ENCODE measurements around the gene FHOD3. TPM values are rescaled to one million over a fixed set of nuclear protein-coding genes. Genes with fewer than 3 reads are reported as not detected.
"Not testable (repeated sequence)": the region's sequence is repeated elsewhere in the genome, so short reads cannot be mapped to it uniquely, and the experiment has no call there.

Gene FHOD3
- total RNA-seq, 4 donors from 2014 or later, result 24.1 to 51.4 (median 33.8) TPM

DNA sequence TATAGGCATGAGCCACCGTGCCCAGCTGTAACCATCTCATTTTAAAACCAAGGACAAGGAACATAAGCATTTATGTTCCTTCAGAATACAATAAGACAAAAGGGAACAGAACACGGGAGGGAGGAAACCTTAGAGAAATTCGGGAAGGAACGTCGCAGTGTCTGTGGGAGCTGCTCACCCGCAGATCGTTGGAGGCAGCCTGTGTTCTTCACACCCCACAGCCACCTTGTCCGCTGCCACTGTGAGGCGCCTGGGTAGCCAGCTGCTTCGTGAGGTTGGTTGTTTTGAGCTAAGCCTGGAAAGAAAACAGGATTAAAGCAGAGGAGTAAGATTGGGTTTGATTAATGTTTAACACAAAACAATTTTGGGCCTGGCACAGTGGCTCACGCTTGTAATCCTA, 250.0 kb downstream of the FHOD3 start:
- DNase-seq (ENCODE audit: extremely low spot score), result peak; percentile 84
- Histone ChIP-seq H3K27ac (replicated peaks in 1 of 4) (no peak overlapping the region), H3K27me3 (no peaks in the 10 kb centered on the region), H3K36me3 (no peaks in the 10 kb centered on the region), H3K4me3 (no peak overlapping the region), H3K9me3 (no peaks in the 10 kb centered on the region), H3K4me1 (peaks cover 12 to 34% (median 27%) of the 10 kb centered on the region in 4 donors)
- intact Hi-C loops (cut with DNase I), result no loop called here
- TF ChIP-seq POLR2AphosphoS5 (IDR thresholded peaks at IDR 0.05) (no peak), POLR2A (IDR thresholded peaks at IDR 0.05; ENCODE audit: low read depth) (no peak)
- TF ChIP-seq, protein P1, sequence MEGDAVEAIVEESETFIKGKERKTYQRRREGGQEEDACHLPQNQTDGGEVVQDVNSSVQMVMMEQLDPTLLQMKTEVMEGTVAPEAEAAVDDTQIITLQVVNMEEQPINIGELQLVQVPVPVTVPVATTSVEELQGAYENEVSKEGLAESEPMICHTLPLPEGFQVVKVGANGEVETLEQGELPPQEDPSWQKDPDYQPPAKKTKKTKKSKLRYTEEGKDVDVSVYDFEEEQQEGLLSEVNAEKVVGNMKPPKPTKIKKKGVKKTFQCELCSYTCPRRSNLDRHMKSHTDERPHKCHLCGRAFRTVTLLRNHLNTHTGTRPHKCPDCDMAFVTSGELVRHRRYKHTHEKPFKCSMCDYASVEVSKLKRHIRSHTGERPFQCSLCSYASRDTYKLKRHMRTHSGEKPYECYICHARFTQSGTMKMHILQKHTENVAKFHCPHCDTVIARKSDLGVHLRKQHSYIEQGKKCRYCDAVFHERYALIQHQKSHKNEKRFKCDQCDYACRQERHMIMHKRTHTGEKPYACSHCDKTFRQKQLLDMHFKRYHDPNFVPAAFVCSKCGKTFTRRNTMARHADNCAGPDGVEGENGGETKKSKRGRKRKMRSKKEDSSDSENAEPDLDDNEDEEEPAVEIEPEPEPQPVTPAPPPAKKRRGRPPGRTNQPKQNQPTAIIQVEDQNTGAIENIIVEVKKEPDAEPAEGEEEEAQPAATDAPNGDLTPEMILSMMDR (IDR thresholded peaks at IDR 0.05), result no peak
- WGBS, result 92% methylated on average over 11 of the region's 11 CpGs

DNA sequence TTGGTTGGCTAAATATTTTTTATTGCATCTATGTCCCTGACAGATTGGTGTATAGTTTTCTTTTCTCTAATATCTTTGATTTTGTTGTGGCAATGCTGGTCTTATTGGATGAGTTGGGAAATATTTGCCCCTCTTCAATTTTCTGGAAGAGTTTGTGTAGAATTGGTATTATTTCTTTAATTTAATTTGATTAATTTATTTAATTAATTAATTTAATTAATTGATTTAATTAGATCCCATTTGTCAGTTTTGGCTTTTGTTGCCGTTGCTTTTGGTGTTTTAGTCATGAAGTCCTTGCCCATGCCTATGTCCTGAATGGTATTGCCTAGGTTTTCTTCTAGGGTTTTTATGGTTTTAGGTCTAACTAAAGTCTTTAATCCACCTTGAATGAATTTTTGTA, 253.8 kb downstream of the FHOD3 start:
- DNase-seq (ENCODE audit: extremely low spot score); intact Hi-C loops (cut with DNase I); H3K27me3 ChIP-seq; H3K4me3 ChIP-seq; H3K36me3 ChIP-seq; H3K4me1 ChIP-seq; H3K9me3 ChIP-seq; H3K27ac ChIP-seq (replicated peaks in 1 of 4): not testable (repeated sequence)
- WGBS, result 96% methylated on average over 1 of the region's 1 CpG

DNA sequence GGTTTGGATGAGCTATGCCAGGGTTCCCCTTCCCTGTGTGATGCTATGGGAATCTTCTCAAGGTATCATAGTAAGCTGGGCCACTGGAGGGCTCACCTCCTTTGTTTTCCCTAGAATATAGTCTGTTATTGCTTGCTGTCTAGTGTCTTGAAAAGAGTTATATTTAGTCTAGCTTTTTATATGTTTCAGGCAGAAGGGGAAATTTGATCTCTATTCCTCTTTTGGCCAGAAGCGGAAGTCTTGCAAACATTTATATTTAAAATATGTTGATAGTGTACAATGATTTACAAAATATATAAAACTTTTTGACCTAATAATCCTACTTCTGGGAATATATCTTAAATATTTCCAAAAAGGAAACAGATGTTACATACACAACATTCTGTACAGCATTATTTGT, 260.7 kb downstream of the FHOD3 start:
- H3K9me3 ChIP-seq, result no peaks in the 10 kb centered on the region
- no peak overlapping the region for H3K4me3 ChIP-seq
- 83% methylated on average over 1 of the region's 1 CpG for WGBS
- TF ChIP-seq POLR2AphosphoS5 (IDR thresholded peaks at IDR 0.05), result no peak
- TF ChIP-seq POLR2A (IDR thresholded peaks at IDR 0.05; ENCODE audit: low read depth), result no peak
- TF ChIP-seq EP300 (IDR thresholded peaks at IDR 0.05), result no peak
- TF ChIP-seq, protein P1 (IDR thresholded peaks at IDR 0.05), result no peak
- no peaks in the 10 kb centered on the region for H3K36me3 ChIP-seq
- intact Hi-C loops (cut with DNase I), result no loop called here
- H3K4me1 ChIP-seq, result peaks cover 0 to 4% (median 0%) of the 10 kb centered on the region in 4 donors
- H3K27me3 ChIP-seq, result no peaks in the 10 kb centered on the region
- no peak for DNase-seq (ENCODE audit: extremely low spot score)
- H3K27ac ChIP-seq (replicated peaks in 1 of 4), result no peak overlapping the region

DNA sequence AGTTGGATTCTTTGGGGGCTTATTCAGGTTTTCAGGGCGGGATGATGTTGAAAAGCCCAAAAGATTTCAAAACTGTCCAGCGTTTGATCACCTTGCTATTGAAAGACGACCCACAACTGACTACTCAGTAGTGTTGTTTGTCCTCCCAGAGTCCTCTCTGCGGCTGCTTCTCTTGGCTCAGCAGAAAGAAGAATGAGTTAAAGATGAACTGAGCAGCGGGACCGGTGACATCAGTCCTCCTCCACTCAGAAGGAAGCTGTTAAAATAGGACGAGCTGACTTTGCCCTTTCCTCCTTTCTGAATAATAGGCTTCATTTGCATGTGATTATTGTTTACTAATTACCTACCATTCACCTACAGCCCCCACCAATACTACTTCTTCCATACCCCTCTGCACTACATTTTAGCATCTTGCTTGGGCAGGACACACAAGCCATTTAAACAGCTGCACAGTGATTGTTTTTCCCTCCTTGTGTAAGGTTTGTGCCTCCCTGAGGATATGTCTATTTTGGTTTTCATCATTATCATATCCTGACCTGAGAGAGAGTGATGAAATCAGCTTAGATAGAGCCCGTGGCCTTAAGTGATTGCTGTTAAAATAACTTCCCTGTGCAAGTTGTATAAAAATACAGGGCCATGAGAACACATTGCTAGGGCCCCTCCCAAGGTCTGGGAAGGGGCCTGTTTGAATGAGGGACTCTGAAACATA, 261.8 kb downstream of the FHOD3 start:
- H3K27me3 ChIP-seq, result no peaks in the 10 kb centered on the region
- no peak overlapping the region for H3K27ac ChIP-seq (replicated peaks in 1 of 4)
- WGBS, result 82% methylated on average over 8 of the region's 8 CpGs
- H3K36me3 ChIP-seq, result no peaks in the 10 kb centered on the region
- no peak for DNase-seq (ENCODE audit: extremely low spot score)
- TF ChIP-seq POLR2A (IDR thresholded peaks at IDR 0.05; ENCODE audit: low read depth), result no peak
- no peak for TF ChIP-seq POLR2AphosphoS5 (IDR thresholded peaks at IDR 0.05)
- TF ChIP-seq EP300 (IDR thresholded peaks at IDR 0.05), result no peak
- TF ChIP-seq, protein P1 (IDR thresholded peaks at IDR 0.05), result no peak
- no peak overlapping the region for H3K4me3 ChIP-seq
- peaks cover 0 to 4% (median 0%) of the 10 kb centered on the region in 4 donors for H3K4me1 ChIP-seq
- H3K9me3 ChIP-seq, result no peaks in the 10 kb centered on the region
- intact Hi-C loops (cut with DNase I), result no loop called here

DNA sequence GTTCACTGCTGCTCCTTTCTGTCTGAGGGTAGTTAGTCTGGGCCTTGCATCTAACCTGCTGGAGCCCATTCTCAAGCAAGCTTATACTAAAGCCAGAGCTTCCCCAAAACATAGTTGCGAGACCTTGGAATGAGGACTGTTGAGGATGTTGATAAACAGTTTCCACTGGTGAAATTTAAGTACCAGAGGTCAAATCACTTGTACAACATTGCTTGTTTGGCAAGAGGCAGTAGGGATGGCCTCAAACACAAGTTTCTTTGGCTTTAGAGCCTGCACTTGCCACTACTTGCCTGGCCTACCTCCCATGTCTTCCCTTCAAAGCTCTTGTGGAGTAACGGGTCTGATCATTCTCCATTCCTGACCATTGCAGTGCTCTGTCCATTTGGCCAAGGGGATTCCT, 262.7 kb downstream of the FHOD3 start:
- Histone ChIP-seq H3K4me3 (no peak overlapping the region), H3K27me3 (no peaks in the 10 kb centered on the region), H3K4me1 (peaks cover 0 to 5% (median 2%) of the 10 kb centered on the region in 4 donors), H3K27ac (replicated peaks in 1 of 4) (no peak overlapping the region), H3K9me3 (no peaks in the 10 kb centered on the region), H3K36me3 (no peaks in the 10 kb centered on the region)
- no peak for DNase-seq (ENCODE audit: extremely low spot score)
- TF ChIP-seq POLR2A (IDR thresholded peaks at IDR 0.05; ENCODE audit: low read depth) (no peak), POLR2AphosphoS5 (IDR thresholded peaks at IDR 0.05) (no peak), EP300 (IDR thresholded peaks at IDR 0.05) (no peak)
- TF ChIP-seq, protein P1 (IDR thresholded peaks at IDR 0.05), result no peak
- WGBS, result 80% methylated on average over 2 of the region's 2 CpGs
- intact Hi-C loops (cut with DNase I), result no loop called here

Data from esophagus muscularis mucosa (tissue), 4 donors.